SU-DHL-6 (cell line): ENCODE data around the gene TMC4.

Experiments
- H2AFZ ChIP-seq: fragments of 200-600 bp; sonication (generic); 2 replicates; pipeline ENCODE4 v1.6.1; 2014; ENCODE audit warnings: low read depth, mild to moderate bottlenecking, moderate library complexity, mixed read lengths, antibody characterized with exemption, low read length; ENCODE audit not compliant: severe bottlenecking
- H3F3A ChIP-seq: fragments of 200-600 bp; shearing (Covaris generic); 2 replicates; pipeline ENCODE4 v1.6.0; 2016; ENCODE audit warnings: antibody characterized with exemption, mild to moderate bottlenecking; ENCODE audit not compliant: insufficient read depth
- H3K27ac ChIP-seq: fragments of 200-600 bp; sonication (generic); 2 replicates; pipeline ENCODE4 v1.5.1; 2016; ENCODE audit warnings: low read depth, mild to moderate bottlenecking, low read length, moderate library complexity, mixed read lengths
- H3K27me3 ChIP-seq: fragments of 200-600 bp; sonication (generic), shearing (Covaris generic); 2 replicates; pipeline ENCODE4 v1.6.0; 2014; ENCODE audit warnings: mild to moderate bottlenecking, low read length
- H3K36me3 ChIP-seq: fragments of 200-600 bp; sonication (generic); 2 replicates; pipeline ENCODE4 v1.6.1; 2014; ENCODE audit warnings: mild to moderate bottlenecking, low read length, mixed read lengths
- H3K4me2 ChIP-seq: fragments of 300-600, 200-600 bp; shearing (Covaris generic), sonication (generic); 2 replicates; pipeline ENCODE4 v1.6.0; 2014; ENCODE audit warnings: low read length, low read depth, mild to moderate bottlenecking; ENCODE audit not compliant: poor library complexity, severe bottlenecking
- H3K4me3 ChIP-seq: fragments of 200-600 bp; sonication (generic); 2 replicates; pipeline ENCODE4 v1.5.1; 2014; ENCODE audit warnings: antibody characterized with exemption, low read length, mild to moderate bottlenecking, mixed read lengths; ENCODE audit not compliant: insufficient read depth, poor library complexity, severe bottlenecking
- H3K79me2 ChIP-seq: fragments of 200-600 bp; sonication (generic); 2 replicates; pipeline ENCODE4 v1.6.1; 2014; ENCODE audit warnings: mild to moderate bottlenecking, low read length, moderate library complexity; ENCODE audit not compliant: insufficient read depth
- H3K9ac ChIP-seq: fragments of 200-600 bp; sonication (generic); 2 replicates; pipeline ENCODE4 v1.7.0; 2014; ENCODE audit warnings: mild to moderate bottlenecking, low read length
- H3K9me2 ChIP-seq: fragments of 200-600 bp; sonication (generic); replicated peaks from 2 replicates; pipeline ENCODE4 v1.6.1; 2014; ENCODE audit warnings: low read length; ENCODE audit not compliant: insufficient read depth
- H3K9me3 ChIP-seq: fragments of 200-600 bp; sonication (generic); 2 replicates; pipeline ENCODE4 v1.6.1; 2014; ENCODE audit warnings: low read length, mixed read lengths; ENCODE audit not compliant: insufficient read depth
- H4K20me1 ChIP-seq: fragments of 200-600 bp; sonication (generic); 2 replicates; pipeline ENCODE4 v1.6.1; 2014; ENCODE audit warnings: low read depth, mild to moderate bottlenecking, antibody characterized with exemption, low read length, moderate library complexity, mixed read lengths
- CTCF ChIP-seq: fragments of 200-600 bp; sonication (generic); IDR thresholded peaks from one replicate; pipeline ENCODE4 v1.5.1; 2017; ENCODE audit warnings: antibody characterized with exemption, mild to moderate bottlenecking, low read length, moderate library complexity; ENCODE audit not compliant: insufficient read depth, poor library complexity, severe bottlenecking
- EZH2phosphoT487 ChIP-seq: fragments of 200-600 bp; sonication (generic), shearing (Covaris generic); conservative IDR thresholded peaks from 2 replicates; pipeline ENCODE4 v1.6.1; 2018; ENCODE audit warnings: mild to moderate bottlenecking, antibody characterized with exemption, low read length, moderate library complexity, mixed read lengths

The TMC4 gene

GRCh38 chr19:54155694-54156093, 17.3 kb downstream of the TMC4 start:
- Histone ChIP-seq H3K36me3 (no peaks in the 10 kb centered on the region), H3K27ac (no peak overlapping the region), H3K9me2 (no peaks in the 10 kb centered on the region), H3K4me2 (no peak overlapping the region), H3K79me2 (no peaks in the 10 kb centered on the region), H2AFZ (no peak overlapping the region), H3K27me3 (no peaks in the 10 kb centered on the region), H3K9ac (no peak overlapping the region), H3K9me3 (no peaks in the 10 kb centered on the region), H4K20me1 (no peaks in the 10 kb centered on the region), H3F3A (peaks cover 22% of the 10 kb centered on the region; the same call in 1 of the 2 replicates), H3K4me3 (no peak overlapping the region)
- TF ChIP-seq CTCF (no peak), EZH2phosphoT487 (no peak)

- H3K9ac ChIP-seq, result no peak overlapping the region
- H3K27ac ChIP-seq, result no peak overlapping the region
- H3K79me2 ChIP-seq, result no peaks in the 10 kb centered on the region
- H3K9me2 ChIP-seq, result no peaks in the 10 kb centered on the region
- H3K36me3 ChIP-seq, result no peaks in the 10 kb centered on the region
- H3K27me3 ChIP-seq, result no peaks in the 10 kb centered on the region
- no peaks in the 10 kb centered on the region for H4K20me1 ChIP-seq
- no peaks in the 10 kb centered on the region for H3K9me3 ChIP-seq
- H3K4me3 ChIP-seq, result no peak overlapping the region
- no peak overlapping the region for H3K4me2 ChIP-seq
- H2AFZ ChIP-seq, result no peak overlapping the region
- TF ChIP-seq CTCF (no peak), EZH2phosphoT487 (no peak)
- peaks cover 22% of the 10 kb centered on the region; the same call in 1 of the 2 replicates for H3F3A ChIP-seq
Observed at GRCh38 chr19:54154603-54155345, 18.2 kb downstream of the TMC4 start.

- Histone ChIP-seq H3F3A (peaks cover 16% of the 10 kb centered on the region; the same call in 1 of the 2 replicates), H3K9me3 (no peaks in the 10 kb centered on the region), H3K27ac (no peak overlapping the region), H3K9me2 (no peaks in the 10 kb centered on the region), H3K79me2 (no peaks in the 10 kb centered on the region), H3K36me3 (no peaks in the 10 kb centered on the region), H3K4me2 (no peak overlapping the region), H2AFZ (no peak overlapping the region), H3K27me3 (no peaks in the 10 kb centered on the region), H3K9ac (no peak overlapping the region), H4K20me1 (no peaks in the 10 kb centered on the region), H3K4me3 (no peak overlapping the region)
- TF ChIP-seq CTCF (no peak), EZH2phosphoT487 (no peak)
Observed at GRCh38 chr19:54153731-54154326, 19.1 kb downstream of the TMC4 start.
